ENCODE data around the gene GNG12.
A peak's percentile ranks its signal among the peaks of the same experiment; 100 is the strongest.

GRCh38 chr1:67850151-67850551 is 16.9 kb upstream of the GNG12 start:
- TF ChIP-seq POLR2A (IDR thresholded peaks at IDR 0.05) (no peak), CTCF (IDR thresholded peaks at IDR 0.05) (peak; percentile 22 to 64 (median 54))

All from heart left ventricle (tissue), 13 donors.